GM12875 (cell line): Measurements from ENCODE around the gene MEFV.

Experiments
- H3K4me3 ChIP-seq: one replicate; pipeline ENCODE4 v1.5.1; 2011; ENCODE audit warnings: low read depth, low read length, control low read depth
- CTCF ChIP-seq: IDR thresholded peaks from 2 replicates; pipeline ENCODE4 v1.5.1; 2011; ENCODE audit warnings: low read depth, mild to moderate bottlenecking, control low read depth, inconsistent platforms, low read length, moderate library complexity, borderline replicate concordance; ENCODE audit not compliant: insufficient read depth

MEFV gene

DNA sequence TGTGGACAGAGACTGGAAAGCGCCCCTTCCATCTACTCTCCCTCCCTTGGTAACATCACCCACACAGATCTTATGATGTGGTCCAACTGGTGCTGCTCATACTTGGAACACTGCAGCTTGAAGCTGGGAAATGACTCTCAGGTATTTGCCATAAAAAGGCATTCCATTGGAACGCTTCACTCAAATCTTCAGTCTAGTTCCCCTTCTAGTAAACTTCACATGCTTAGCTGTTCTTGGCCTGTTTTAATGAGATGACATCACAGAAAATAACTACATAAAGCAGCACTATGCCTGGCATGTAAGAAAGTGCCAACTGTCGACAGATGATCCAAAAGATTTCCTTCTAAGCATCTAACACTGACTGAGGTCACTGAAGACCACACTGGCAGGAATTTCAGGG lies 36.2 kb upstream of the MEFV start:
- TF ChIP-seq CTCF = no peak
- no peak overlapping the region for H3K4me3 ChIP-seq

DNA sequence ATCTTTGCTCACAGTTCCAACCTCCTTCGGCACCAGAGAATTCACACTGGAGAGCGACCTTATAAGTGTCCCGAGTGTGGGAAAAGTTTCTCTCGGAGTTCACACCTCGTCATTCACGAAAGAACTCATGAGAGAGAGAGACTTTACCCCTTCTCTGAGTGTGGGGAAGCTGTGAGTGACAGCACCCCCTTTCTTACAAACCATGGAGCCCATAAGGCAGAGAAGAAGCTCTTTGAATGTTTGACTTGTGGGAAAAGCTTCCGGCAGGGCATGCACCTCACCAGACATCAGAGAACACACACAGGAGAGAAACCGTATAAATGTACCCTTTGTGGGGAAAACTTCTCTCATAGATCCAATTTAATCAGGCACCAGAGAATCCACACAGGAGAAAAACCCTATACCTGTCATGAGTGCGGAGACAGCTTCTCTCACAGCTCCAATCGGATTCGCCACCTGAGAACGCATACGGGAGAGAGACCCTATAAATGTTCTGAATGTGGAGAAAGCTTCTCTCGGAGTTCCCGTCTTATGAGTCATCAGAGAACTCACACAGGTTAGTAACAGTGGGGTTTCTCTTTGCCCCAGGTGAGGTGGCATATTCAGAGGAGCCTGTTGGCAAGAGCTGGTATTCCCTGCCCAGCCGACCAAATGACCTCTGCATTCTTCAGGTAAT lies 33.7 kb upstream of the MEFV start:
- no peak for TF ChIP-seq CTCF
- H3K4me3 ChIP-seq = no peak overlapping the region

- no peak for TF ChIP-seq CTCF
- H3K4me3 ChIP-seq = no peak overlapping the region
Observed at GRCh38 chr16:3285131-3285530, 28.7 kb upstream of the MEFV start.

- no peak for TF ChIP-seq CTCF
- peak overlapping the region; percentile 80 for H3K4me3 ChIP-seq
Observed at GRCh38 chr16:3283543-3284447, 27.4 kb upstream of the MEFV start.

GRCh38 chr16:3282730-3283542 lies 26.5 kb upstream of the MEFV start, which contains the start of gene ZNF263:
Gene ZNF263 (plus strand): TSS chr16:3283491. CDS start chr16:3283819, 328 bp downstream.
- no peak for TF ChIP-seq CTCF
- H3K4me3 ChIP-seq = peak within 1 kb of the TSS; percentile 80

- TF ChIP-seq CTCF = no peak
- peak overlapping the region; percentile 80 for H3K4me3 ChIP-seq
Observed at GRCh38 chr16:3282103-3282729, 25.8 kb upstream of the MEFV start.
